ENCODE results near the gene IQCH. TPM values are rescaled to one million over a fixed set of nuclear protein-coding genes. Genes with fewer than 3 reads are reported as not detected.
"Not testable (repeated sequence)": the region's sequence is repeated elsewhere in the genome, so short reads cannot be mapped to it uniquely, and the experiment has no call there.

Gene IQCH
- total RNA-seq, 4 donors from 2014 or later, result 9.6 to 13.7 (median 11.8) TPM

- DNase-seq, result no peak
- H3K27ac ChIP-seq, result no peak overlapping the region
- no peak overlapping the region for H3K4me3 ChIP-seq (replicated peaks in 1 of 3)
- no peaks in the 10 kb centered on the region for H3K27me3 ChIP-seq
- TF ChIP-seq CTCF (IDR thresholded peaks at IDR 0.05), result no peak
- H3K36me3 ChIP-seq, result no peaks in the 10 kb centered on the region
- WGBS, 2 donors, result 58 to 68% methylated on average over 3 of the region's 3 CpGs
- no peaks in the 10 kb centered on the region for H3K9me3 ChIP-seq
- intact Hi-C loops (cut with DNase I), result no loop called here
- H3K4me1 ChIP-seq, result peaks cover 21 to 25% of the 10 kb centered on the region in 2 donors
These were observed 11.9 kb upstream of the IQCH start for GRCh38 chr15:67242708-67243111.

GRCh38 chr15:67244971-67245478 is 9.6 kb upstream of the IQCH start:
- H3K4me3 ChIP-seq (replicated peaks in 1 of 3), result no peak overlapping the region
- no peak for DNase-seq
- H3K27me3 ChIP-seq, result no peaks in the 10 kb centered on the region
- H3K9me3 ChIP-seq, result no peaks in the 10 kb centered on the region
- intact Hi-C loops (cut with DNase I), result no loop called here
- H3K36me3 ChIP-seq, result no peaks in the 10 kb centered on the region
- no peak overlapping the region for H3K27ac ChIP-seq
- 88 to 97% methylated on average over 3 of the region's 3 CpGs for WGBS, 2 donors
- H3K4me1 ChIP-seq, result peaks cover 15 to 19% of the 10 kb centered on the region in 2 donors
- TF ChIP-seq CTCF (IDR thresholded peaks at IDR 0.05) (no peak), POLR2A (IDR thresholded peaks at IDR 0.05) (no peak)

GRCh38 chr15:67246606-67247005 is 8.0 kb upstream of the IQCH start:
- H3K4me3 ChIP-seq (replicated peaks in 1 of 3); H3K36me3 ChIP-seq; H3K4me1 ChIP-seq; H3K27ac ChIP-seq; intact Hi-C loops (cut with DNase I); H3K27me3 ChIP-seq; DNase-seq; H3K9me3 ChIP-seq: not testable (repeated sequence)
- WGBS, 2 donors, result 95 to 99% methylated on average over 5 of the region's 5 CpGs

- no peak overlapping the region for H3K4me3 ChIP-seq (replicated peaks in 1 of 3)
- TF ChIP-seq POLR2A (IDR thresholded peaks at IDR 0.05) (no peak), CTCF (IDR thresholded peaks at IDR 0.05) (no peak)
- intact Hi-C loops (cut with DNase I), result no loop called here
- no peaks in the 10 kb centered on the region for H3K27me3 ChIP-seq
- no peak for DNase-seq
- H3K27ac ChIP-seq, result no peak overlapping the region
- H3K36me3 ChIP-seq, result no peaks in the 10 kb centered on the region
- H3K9me3 ChIP-seq, result no peaks in the 10 kb centered on the region
- H3K4me1 ChIP-seq, result peaks cover 7% of the 10 kb centered on the region in 2 donors
These were observed 6.5 kb upstream of the IQCH start for GRCh38 chr15:67248011-67248505.

GRCh38 chr15:67249830-67250229 is 4.8 kb upstream of the IQCH start:
- Histone ChIP-seq H3K27me3 (no peaks in the 10 kb centered on the region), H3K36me3 (no peaks in the 10 kb centered on the region), H3K4me3 (replicated peaks in 1 of 3) (no peak overlapping the region), H3K4me1 (peaks cover 5 to 13% of the 10 kb centered on the region in 2 donors), H3K9me3 (no peaks in the 10 kb centered on the region), H3K27ac (no peak overlapping the region)
- TF ChIP-seq CTCF (IDR thresholded peaks at IDR 0.05) (no peak), POLR2A (IDR thresholded peaks at IDR 0.05) (no peak)
- DNase-seq, result no peak
- intact Hi-C loops (cut with DNase I), result loop anchor here (10.0 kb wide), 1 partner anchor 185 kb away; the partner anchor contains the start of gene SMAD3

All from thyroid gland (tissue), 4 donors.